Endothelial cell of umbilical vein (primary cell): ENCODE measurements around the gene SRPK2. TPM values are rescaled to one million over a fixed set of nuclear protein-coding genes. Genes with fewer than 3 reads are reported as not detected.

Source experiments
- BruUV-seq: library from RNA; stranded (reverse); fragments of 400-500 nt; replicated peaks from 2 replicates; lab custom pipeline; 2021; lab: Mats Ljungman, UMichigan
- CTCF ChIA-PET: fragments of 300-600, 350-600 bp; sonication (Branson Sonifier 250); formaldehyde crosslinking; loops from one replicate; lab custom pipeline; 2021; ENCODE audit warnings: antibody characterized with exemption, inconsistent platforms; lab: Charles Lee
- POLR2A ChIA-PET: fragments of 300-600, 350-600 bp; sonication (Branson Sonifier 250); formaldehyde crosslinking; loops from one replicate; lab custom pipeline; 2021; ENCODE audit warnings: antibody characterized with exemption, inconsistent platforms; lab: Charles Lee
- DNase-seq: peaks from one replicate; pipeline ENCODE4 v3.0.0-alpha.2; 2011; ENCODE audit warnings: low read depth, low spot score
- FAIRE-seq: peaks from 2 replicates; lab custom pipeline; 2011; peaks lifted over from hg19 to GRCh38; lab: Jason Lieb, UNC
- H2AFZ ChIP-seq: 2 replicates; pipeline ENCODE4 v1.6.0; 2012; ENCODE audit warnings: low read depth, low read length, control low read depth, inconsistent platforms
- H3K27ac ChIP-seq: 2 replicates; pipeline ENCODE4 v1.5.1; 2011; ENCODE audit warnings: low read depth, mild to moderate bottlenecking, control low read depth, low read length, moderate library complexity; ENCODE audit not compliant: insufficient read depth
- H3K27me3 ChIP-seq, 2 experiments: 2 replicates each; pipeline versions ENCODE4 v1.6.0 to v1.6.1; 2011; ENCODE audit warnings: low read length in 2 of 2, mixed read lengths in 1 of 2; ENCODE audit not compliant: control insufficient read depth in 2 of 2, insufficient read depth in 2 of 2
- H3K36me3 ChIP-seq, 2 experiments: 2 replicates in 1 of 2; 3 replicates in 1 of 2; pipeline ENCODE4 v1.5.1; 2011; ENCODE audit warnings: low read length in 2 of 2, mild to moderate bottlenecking in 1 of 2, moderate library complexity in 1 of 2; ENCODE audit not compliant: control insufficient read depth in 2 of 2, insufficient read depth in 2 of 2; ENCODE audit errors: extremely low read depth in 1 of 2
- H3K4me1 ChIP-seq: 3 replicates; pipeline ENCODE4 v1.5.1; 2011; ENCODE audit warnings: mild to moderate bottlenecking, low read length; ENCODE audit not compliant: control insufficient read depth, insufficient read depth; ENCODE audit errors: extremely low read depth
- H3K4me2 ChIP-seq: 2 replicates; pipeline ENCODE4 v1.6.1; 2011; ENCODE audit warnings: low read length, control low read depth, mixed read lengths; ENCODE audit not compliant: insufficient read depth
- H3K4me3 ChIP-seq, 3 experiments: fragments of 200-600 bp in 1 of 3; sonication (generic), shearing (Covaris generic) in 1 of 3; replicated peaks in 1 of 3; 2 replicates each; pipeline ENCODE4 v1.5.1; 2011 to 2016; ENCODE audit warnings: control low read depth in 3 of 3, low read length in 3 of 3, mild to moderate bottlenecking in 2 of 3, inconsistent platforms in 1 of 3, low read depth in 1 of 3, moderate library complexity in 1 of 3; ENCODE audit not compliant: insufficient read depth in 1 of 3
- H3K79me2 ChIP-seq: 2 replicates; pipeline ENCODE4 v1.6.0; 2012; ENCODE audit warnings: low read length, inconsistent platforms; ENCODE audit not compliant: control insufficient read depth, insufficient read depth
- H3K9ac ChIP-seq: replicated peaks from 2 replicates; pipeline ENCODE3; 2011; ENCODE audit warnings: low read length, control low read depth; ENCODE audit not compliant: insufficient read depth; ENCODE audit errors: extremely low read depth
- H3K9me1 ChIP-seq: replicated peaks from 3 replicates; pipeline ENCODE4 v1.6.0; 2011; ENCODE audit warnings: mild to moderate bottlenecking, low read length; ENCODE audit not compliant: control insufficient read depth, insufficient read depth; ENCODE audit errors: extremely low read depth
- H3K9me3 ChIP-seq: replicated peaks from 2 replicates; pipeline ENCODE4 v1.5.1; 2012; ENCODE audit warnings: low read length, inconsistent platforms; ENCODE audit not compliant: control insufficient read depth, insufficient read depth
- H4K20me1 ChIP-seq: replicated peaks from 2 replicates; pipeline ENCODE3; 2011; ENCODE audit warnings: mild to moderate bottlenecking, low read length; ENCODE audit not compliant: control insufficient read depth, insufficient read depth; ENCODE audit errors: extremely low read depth
- CTCF ChIP-seq, 2 donors: IDR thresholded peaks; 1 replicate in 1 of 2; 2 replicates in 1 of 2; pipeline ENCODE4 v1.5.1; 2011; ENCODE audit warnings: low read length in 2 of 2, mild to moderate bottlenecking in 2 of 2, moderate library complexity in 2 of 2, control low read depth in 1 of 2, inconsistent platforms in 1 of 2, low read depth in 1 of 2; ENCODE audit not compliant: insufficient read depth in 1 of 2; ENCODE audit errors: extremely low read depth in 1 of 2
- EZH2 ChIP-seq: IDR thresholded peaks from 2 replicates; pipeline ENCODE4 v1.6.1; 2012; ENCODE audit warnings: borderline replicate concordance, low read depth, mild to moderate bottlenecking, moderate library complexity, low read length, inconsistent platforms; ENCODE audit not compliant: severe bottlenecking
- FOS ChIP-seq: IDR thresholded peaks from 2 replicates; pipeline ENCODE4 v1.6.1; 2011; ENCODE audit warnings: mild to moderate bottlenecking, low read length, moderate library complexity, borderline replicate concordance; ENCODE audit not compliant: insufficient read depth
- GATA2 ChIP-seq: IDR thresholded peaks from 2 replicates; pipeline ENCODE4 v1.7.0; 2011; ENCODE audit warnings: low read depth, mild to moderate bottlenecking, moderate library complexity, mixed read lengths, low read length; ENCODE audit not compliant: insufficient read length, insufficient read depth
- JUN ChIP-seq: IDR thresholded peaks from 2 replicates; pipeline ENCODE4 v1.6.1; 2011; ENCODE audit warnings: borderline replicate concordance, low read depth; ENCODE audit not compliant: insufficient read length, insufficient read depth
- MAX ChIP-seq: IDR thresholded peaks from 2 replicates; pipeline ENCODE4 v1.6.1; 2011; ENCODE audit not compliant: insufficient read depth, insufficient read length
- MYC ChIP-seq: IDR thresholded peaks from one replicate; pipeline ENCODE4 v1.6.1; 2011; ENCODE audit warnings: mild to moderate bottlenecking, low read depth, low read length
- POLR2A ChIP-seq: IDR thresholded peaks from 2 replicates; pipeline ENCODE4 v1.6.1; 2012; ENCODE audit warnings: low read depth, mild to moderate bottlenecking, control low read depth, low read length
- POLR2AphosphoS5 ChIP-seq: IDR thresholded peaks from 2 replicates; pipeline ENCODE4 v1.6.1; 2012; ENCODE audit warnings: low read depth, mild to moderate bottlenecking, control low read depth, low read length, moderate library complexity; ENCODE audit not compliant: insufficient read depth
- dilution Hi-C: fragments of 300-500 bp; cut with MboI; formaldehyde crosslinking; loops from one replicate; pipeline ENCODE4 v1.15.0; 2019; ENCODE audit warnings: low sequenced_read_pairs; ENCODE audit not compliant: extremely low pct_ligation_motif_present
- intact Hi-C: fragments of 100-400 bp; cut with micrococcal nuclease; formaldehyde crosslinking; loops from one replicate; pipeline ENCODE4 v1.10.0; 2022
- polyA plus RNA-seq, 4 experiments: library from polyadenylated mRNA; depleted of rRNA in 3 of 4; stranded (reverse) in 3 of 4; unstranded in 1 of 4; fragments of >200 nt; gene quantifications; 2 replicates each; pipeline versions ENCODE4 v1.2.1 to v1.2.3, GENCODE V29; 2011 to 2012; ENCODE audit warnings: missing spikeins in 1 of 4
- total RNA-seq: library from RNA; stranded (reverse); gene quantifications from 2 replicates; pipeline ENCODE4 v1.2.3, GENCODE V29; 2021

SRPK2 gene
- total and polyA plus RNA-seq, 2 donors (not counting 3 experiments of a cell fraction or from before 2014, with no cell fraction given), result 13.4 to 55.2 TPM

DNA sequence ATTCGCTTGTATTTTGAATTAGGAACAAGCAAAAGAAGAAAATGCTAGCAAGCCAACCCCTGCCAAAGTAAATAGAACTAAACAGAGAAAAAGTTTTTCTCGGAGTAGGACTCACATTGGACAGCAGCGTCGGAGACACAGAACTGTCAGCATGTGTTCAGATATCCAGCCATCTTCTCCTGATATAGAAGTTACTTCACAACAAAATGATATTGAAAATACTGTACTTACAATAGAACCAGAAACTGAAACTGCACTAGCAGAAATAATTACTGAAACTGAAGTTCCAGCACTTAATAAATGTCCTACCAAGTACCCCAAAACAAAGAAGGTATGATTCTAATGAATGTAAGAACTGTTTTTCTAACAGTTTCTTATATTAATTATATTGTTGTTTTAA is 286.9 kb downstream of the SRPK2 start:
- no peak overlapping the region for H3K4me3 ChIP-seq
- no peak overlapping the region for H3K9ac ChIP-seq
- H3K9me1 ChIP-seq, result no peaks in the 10 kb centered on the region
- H3K79me2 ChIP-seq, result peaks cover 9% of the 10 kb centered on the region
- intact Hi-C loops, result loop anchor here (5.0 kb wide), 1 partner anchor 180 kb away; no protein-coding TSS in a partner anchor
- H3K27me3 ChIP-seq, result no peaks in the 10 kb centered on the region
- CTCF ChIA-PET, result no interaction called here
- H3K36me3 ChIP-seq, result peaks cover 6 to 24% of the 10 kb centered on the region in 2 experiments
- POLR2A ChIA-PET, result interaction anchor here (0.6 kb wide), 1 partner anchor 46 kb away, joined by 3 read pairs; no protein-coding TSS in a partner anchor
- no peak overlapping the region for H3K27ac ChIP-seq
- H2AFZ ChIP-seq, result no peak overlapping the region
- DNase-seq, result no peak
- no peaks in the 10 kb centered on the region for H4K20me1 ChIP-seq
- no peak for FAIRE-seq
- dilution Hi-C loops, result no loop called here
- TF ChIP-seq POLR2A (no peak), MAX (no peak), CTCF (IDR thresholded peaks at IDR 0.05; ENCODE audit: extremely low read depth in 1 of 2, insufficient read depth in 1 of 2, low read depth in 1 of 2, low read length in 2 of 2) (no peak), MYC (no peak)
- BruUV-seq, result no TSS peak
- H3K9me3 ChIP-seq, result no peaks in the 10 kb centered on the region
- no peak overlapping the region for H3K4me2 ChIP-seq
- H3K4me1 ChIP-seq, result peaks cover 20% of the 10 kb centered on the region

DNA sequence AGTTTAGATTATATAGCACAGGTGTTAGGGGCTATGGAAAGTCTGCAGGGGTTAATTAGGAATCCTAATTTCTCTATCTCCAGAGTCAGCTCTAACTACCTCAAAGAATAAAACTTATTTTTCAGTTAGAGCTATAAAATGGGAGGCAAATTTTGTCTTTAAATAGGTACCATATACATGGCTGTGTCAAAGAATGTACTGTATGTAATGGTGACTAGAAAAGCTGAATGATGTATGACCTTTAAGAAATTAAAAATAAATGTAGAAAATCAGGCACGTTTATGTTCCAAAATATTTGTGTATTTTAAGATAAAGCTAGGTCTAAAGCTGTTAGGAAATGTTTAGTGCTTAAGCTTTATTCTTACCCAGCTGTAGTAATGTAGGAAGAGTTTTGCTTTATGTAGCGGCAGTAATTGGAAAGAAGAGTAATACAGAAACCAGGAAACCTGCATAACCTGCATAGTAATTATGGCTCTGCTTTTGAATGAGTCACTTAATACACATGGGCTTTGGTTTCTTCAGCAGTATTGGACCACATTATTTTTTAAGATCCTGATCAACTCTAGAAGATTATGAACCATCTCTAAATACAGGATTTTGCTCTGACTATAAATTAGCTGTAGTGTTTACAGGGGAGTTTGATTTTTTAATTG is 289.7 kb downstream of the SRPK2 start:
- Histone ChIP-seq H4K20me1 (no peaks in the 10 kb centered on the region), H3K27me3 (no peaks in the 10 kb centered on the region), H3K9me3 (no peaks in the 10 kb centered on the region), H3K4me1 (peaks cover 24% of the 10 kb centered on the region), H2AFZ (no peak overlapping the region), H3K27ac (peak overlapping the region; percentile 60), H3K4me3 (no peak overlapping the region), H3K9ac (no peak overlapping the region), H3K4me2 (no peak overlapping the region), H3K79me2 (peaks cover 12% of the 10 kb centered on the region), H3K36me3 (peaks cover 2 to 17% of the 10 kb centered on the region in 2 experiments), H3K9me1 (no peaks in the 10 kb centered on the region)
- TF ChIP-seq MYC, result no peak
- TF ChIP-seq MAX, result no peak
- no peak for TF ChIP-seq EZH2
- no peak for TF ChIP-seq CTCF (IDR thresholded peaks at IDR 0.05; ENCODE audit: extremely low read depth in 1 of 2, insufficient read depth in 1 of 2, low read depth in 1 of 2, low read length in 2 of 2)
- no peak for TF ChIP-seq JUN
- peak; percentile 42 for TF ChIP-seq FOS
- TF ChIP-seq POLR2AphosphoS5, result no peak
- no peak for TF ChIP-seq GATA2
- no peak for TF ChIP-seq POLR2A
- ChIA-PET CTCF (interaction anchor here (1.9 to 2.4 kb wide), 2 partner anchors 86 to 118 kb away, joined by 5 to 13 read pairs; partner anchors contain the start of gene KMT2E), POLR2A (no interaction called here)
- dilution Hi-C loops, result no loop called here
- no TSS peak for BruUV-seq
- intact Hi-C loops, result loop anchor here (2.0 to 5.0 kb wide), 3 partner anchors 82 to 152 kb away; no protein-coding TSS in a partner anchor
- no peak for FAIRE-seq
- DNase-seq, result peak; percentile 38
